GM19467 (cell line): Measurements from ENCODE around the gene CHL1.

Experiments used
- ATAC-seq: cut with Tn5 transposase; IDR thresholded peaks from one replicate; pipeline ENCODE4 v1.9.1; 2021; ENCODE audit warnings: mild to moderate bottlenecking, moderate library complexity; ENCODE audit not compliant: unreplicated experiment

Gene CHL1

DNA sequence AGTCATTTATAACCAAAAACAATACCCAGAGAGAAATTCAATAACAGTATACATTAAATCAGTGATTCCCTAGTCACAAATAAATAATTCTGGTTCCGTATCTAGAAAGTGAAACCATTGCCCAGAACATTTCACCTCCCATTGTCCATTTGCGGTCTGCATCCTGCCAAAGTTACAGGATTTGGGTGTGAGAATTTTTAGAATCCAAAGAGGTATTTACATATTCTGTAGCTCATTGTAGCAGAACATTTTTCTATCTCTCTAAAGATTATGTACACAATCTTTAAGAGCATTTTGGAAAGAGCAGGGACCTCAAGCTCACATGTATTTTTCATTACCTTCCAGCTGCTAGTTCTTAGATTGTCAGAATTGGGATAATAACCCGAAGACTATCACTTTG, 261.6 kb downstream of the CHL1 start:
- no peak for ATAC-seq

DNA sequence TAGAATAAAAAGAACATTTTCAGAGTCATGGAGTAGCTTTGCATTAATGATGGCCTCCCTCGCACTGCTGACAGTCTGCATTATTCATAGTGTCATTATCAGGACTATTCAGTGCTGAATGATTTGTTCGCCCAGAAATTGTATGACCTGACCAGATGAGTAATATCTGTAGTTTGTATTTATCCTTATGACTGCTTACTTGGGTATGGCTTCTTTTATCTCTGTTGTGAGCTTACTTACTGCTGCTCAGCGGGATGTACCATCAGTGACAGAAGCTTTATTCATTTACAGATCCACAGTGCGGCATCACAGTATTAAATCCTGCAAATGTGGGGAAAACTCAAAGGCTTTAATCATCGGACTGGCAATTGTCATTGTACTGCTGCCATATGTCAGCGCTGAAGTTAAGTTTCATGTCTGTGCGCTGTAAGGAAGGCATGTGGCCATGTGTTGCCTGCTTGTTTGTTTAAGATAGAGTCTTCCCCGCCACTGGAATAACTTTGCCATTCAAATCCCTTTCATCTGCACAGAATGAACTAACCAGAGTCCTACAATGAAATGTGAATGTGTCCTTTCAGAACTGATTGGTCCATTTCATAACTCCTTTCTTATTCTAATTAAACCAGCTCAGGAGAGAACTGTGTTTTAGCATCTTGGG, 262.2 kb downstream of the CHL1 start:
- ATAC-seq, result no peak
